ENCODE data around the gene RNF128. TPM values are rescaled to one million over a fixed set of nuclear protein-coding genes. Genes with fewer than 3 reads are reported as not detected.
A peak's percentile ranks its signal among the peaks of the same experiment; 100 is the strongest.
"Not testable (repeated sequence)": the region's sequence is repeated elsewhere in the genome, so short reads cannot be mapped to it uniquely, and the experiment has no call there.

The RNF128 gene
- total RNA-seq, 1 donor from 2014 or later: 1.2 TPM

- no peak for DNase-seq
These were observed 24.9 kb downstream of the RNF128 start for GRCh38 chrX:106751407-106751806.

DNA sequence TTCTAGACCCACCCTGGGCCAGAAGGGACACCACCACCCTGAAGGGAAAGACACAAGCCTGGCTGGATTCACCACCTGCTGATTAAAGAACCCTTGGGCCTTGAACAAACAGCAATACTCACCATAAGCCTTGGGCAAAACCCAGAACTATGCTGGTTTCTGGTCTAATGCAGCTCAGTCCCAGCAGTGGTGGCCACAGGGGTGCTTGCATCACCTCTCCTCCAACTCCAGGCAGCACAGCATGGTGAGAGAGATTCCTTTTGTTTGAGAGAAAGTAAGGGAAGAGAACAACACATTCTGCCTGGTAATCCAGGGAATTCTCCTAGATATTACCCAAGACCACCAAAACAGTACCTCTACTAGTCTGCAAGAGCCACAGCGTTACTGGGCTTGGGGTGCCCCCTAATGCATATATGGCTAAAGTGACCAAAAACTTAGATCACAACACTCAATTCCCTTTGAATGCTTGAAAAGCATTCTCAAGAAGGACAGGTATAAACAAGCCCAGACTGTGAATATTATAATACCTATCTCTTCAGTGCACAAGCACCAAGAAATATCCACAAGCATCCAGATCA is 25.7 kb downstream of the RNF128 start:
- DNase-seq: no peak

- DNase-seq: not testable (repeated sequence)
These were observed 42.8 kb downstream of the RNF128 start for GRCh38 chrX:106769288-106769687.

- DNase-seq: no peak
These were observed 48.5 kb downstream of the RNF128 start for GRCh38 chrX:106774981-106775380.

DNA sequence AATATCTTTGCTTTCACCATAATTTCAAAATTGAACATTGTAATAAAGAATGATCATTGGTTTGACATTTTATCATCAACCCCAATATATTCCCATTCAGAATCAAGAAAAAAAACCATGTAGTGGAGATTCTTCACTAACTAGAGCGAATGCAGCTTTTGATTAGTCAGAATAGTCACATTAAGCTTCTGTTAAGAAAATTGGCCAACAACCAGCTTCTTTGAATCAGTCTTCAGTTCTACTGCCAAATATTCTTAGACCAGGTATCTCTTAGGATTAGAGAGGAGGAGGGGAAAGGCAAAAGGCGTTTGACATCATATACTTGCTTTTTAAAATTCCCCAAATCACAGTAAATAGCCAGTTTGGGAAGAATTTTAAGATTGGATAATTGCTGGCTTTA is 53.8 kb downstream of the RNF128 start:
- DNase-seq: no peak

GRCh38 chrX:106780664-106781377 is 54.3 kb downstream of the RNF128 start:
- DNase-seq: no peak

DNA sequence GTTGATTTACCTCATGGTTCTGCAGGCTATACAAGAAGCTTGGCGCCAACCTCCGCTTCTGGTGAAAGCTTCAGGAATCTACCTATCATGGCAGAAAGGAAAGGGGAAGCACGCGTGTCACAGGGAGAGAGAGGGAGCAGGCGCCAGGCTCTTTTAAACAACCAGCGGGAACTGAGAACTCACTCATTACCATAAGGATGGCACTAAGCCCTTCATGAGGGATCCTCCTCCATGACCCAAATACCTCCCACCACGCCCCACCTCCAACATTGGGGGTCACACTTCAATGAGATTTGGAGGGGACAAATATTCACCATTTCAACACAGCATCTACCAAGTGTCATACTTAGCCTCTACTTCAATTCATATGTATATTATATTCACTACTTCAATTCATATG is 57.2 kb downstream of the RNF128 start:
- DNase-seq: no peak

- DNase-seq: no peak
These were observed 65.0 kb downstream of the RNF128 start for GRCh38 chrX:106791495-106791894.

DNA sequence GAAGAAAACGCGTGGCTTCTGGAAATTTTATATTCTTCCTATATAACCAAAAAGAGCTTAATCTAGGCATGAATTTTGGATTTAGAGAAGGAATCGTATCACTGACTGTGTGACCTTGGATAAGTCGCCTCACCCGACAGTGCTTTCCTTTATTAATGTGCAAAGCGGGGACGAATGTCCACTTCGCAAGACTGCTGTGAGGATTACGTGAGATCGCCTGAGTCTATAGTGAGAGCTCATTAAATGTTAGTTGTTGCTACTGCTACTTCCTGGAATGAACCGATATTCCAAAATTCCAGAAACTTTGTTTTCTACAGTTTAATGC is 75.5 kb downstream of the RNF128 start:
- no peak for DNase-seq

DNA sequence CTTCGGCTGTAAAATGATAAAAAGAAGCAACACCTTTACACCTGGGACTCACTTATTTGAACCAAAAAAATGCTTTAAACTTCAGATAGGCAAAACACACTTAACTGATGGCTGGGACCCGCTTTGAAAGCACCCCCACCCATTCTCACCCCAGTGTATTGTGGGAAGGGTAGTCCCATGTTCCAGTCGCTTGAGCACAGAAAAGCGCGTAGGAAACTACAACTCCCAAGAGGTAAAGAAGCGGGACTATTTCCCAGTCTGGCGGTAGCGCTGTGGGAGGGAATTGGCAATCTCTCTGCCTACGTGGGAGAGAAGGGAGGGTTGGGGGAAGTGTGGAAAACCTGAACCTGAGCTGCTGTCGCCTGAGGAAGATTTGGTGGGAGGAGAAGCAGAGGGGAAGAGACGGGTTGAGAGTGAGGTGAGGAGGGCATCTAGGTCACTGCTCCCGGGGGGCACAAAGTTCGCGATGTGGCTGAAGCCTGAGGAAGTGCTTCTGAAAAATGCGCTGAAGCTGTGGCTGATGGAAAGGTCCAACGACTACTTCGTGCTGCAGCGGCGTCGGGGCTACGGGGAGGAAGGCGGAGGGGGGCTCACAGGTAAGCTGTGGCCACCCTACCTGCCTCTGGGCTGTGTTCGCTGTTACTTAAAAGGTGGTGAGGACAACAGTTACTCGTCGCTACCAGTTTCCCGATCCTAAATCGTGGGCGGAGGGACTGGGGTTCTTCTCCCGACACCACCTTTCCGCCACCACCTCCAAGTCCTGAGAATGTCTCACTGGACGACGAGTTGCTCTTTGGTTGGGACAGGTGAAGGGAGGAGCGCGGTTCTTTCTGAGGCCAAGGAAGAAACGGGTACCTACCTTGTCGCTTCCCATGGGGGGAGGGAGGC is 76.1 kb downstream of the RNF128 start, which contains the start of gene TBC1D8B:
Gene TBC1D8B, plus strand, starts transcription at position 286 of the 888 bp plus-strand sequence. Its CDS starts 181 bp downstream, at position 467.
- DNase-seq: peak; percentile 60

DNA sequence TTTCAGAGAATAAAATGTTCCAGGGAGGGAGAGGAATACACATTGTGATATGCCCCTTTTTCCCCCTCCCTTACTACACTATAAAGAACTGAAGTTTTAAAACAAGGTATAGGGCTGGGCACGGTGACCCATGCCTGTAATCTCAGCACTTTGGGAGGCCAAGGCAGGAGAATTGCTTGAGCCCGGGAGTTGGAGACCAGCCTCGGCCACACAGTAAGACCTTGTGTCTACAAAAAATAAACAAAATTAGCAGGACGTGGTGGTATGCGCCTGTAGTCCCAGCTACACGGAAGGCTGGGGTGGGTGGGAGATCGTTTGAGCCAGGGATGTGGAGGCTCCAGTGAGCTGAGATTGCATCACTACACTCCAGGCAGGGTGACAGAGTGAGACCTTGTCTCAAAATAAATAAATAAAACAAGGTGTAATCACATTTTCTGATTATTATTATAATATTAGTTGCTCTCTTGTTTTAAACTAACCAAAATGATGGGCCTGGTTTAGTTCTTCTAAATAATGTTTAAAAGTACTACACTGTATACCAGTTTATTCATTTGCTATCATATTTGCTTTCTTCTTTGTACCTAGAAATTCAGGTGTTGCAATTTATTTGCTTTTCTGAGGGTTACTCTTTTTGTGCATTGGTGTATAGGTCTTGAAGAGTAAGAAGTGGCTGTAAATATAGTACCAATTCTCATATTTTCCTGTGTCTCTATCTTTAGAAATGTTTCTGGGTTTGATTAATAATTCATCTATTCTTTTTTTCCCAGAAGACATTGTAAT is 84.8 kb downstream of the RNF128 start:
- DNase-seq: no peak

DNA sequence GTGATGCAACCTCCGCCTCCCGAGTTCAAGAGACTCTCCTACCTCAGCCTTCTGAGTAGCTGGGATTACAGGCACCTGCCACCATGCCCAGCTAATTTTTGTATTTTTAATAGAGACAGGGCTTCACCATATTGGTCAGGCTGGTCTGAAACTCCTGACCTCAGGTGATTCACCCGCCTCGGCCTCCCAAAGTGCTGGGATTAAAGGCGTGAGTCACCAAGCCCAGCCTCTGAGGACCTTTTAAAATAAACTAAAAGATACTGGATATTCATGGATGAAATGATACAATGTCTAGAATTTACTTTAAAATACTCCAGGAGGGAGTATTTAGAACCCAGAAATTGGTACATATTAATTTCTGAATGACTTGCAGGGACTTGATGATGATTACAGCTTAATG is 86.4 kb downstream of the RNF128 start:
- not testable (repeated sequence) for DNase-seq

GRCh38 chrX:106814093-106814492 is 87.6 kb downstream of the RNF128 start:
- DNase-seq: not testable (repeated sequence)

Other genes with a start within 250 kb of the RNF128 start
- gene RADX, start 114.7 kb upstream of the RNF128 start, total RNA-seq: 7.8 TPM
- 0.78 TPM for gene TBC1D8B, start 76.0 kb downstream of the RNF128 start, total RNA-seq
- not detected for gene RIPPLY1, start 176.6 kb downstream of the RNF128 start, total RNA-seq
- not detected for gene CLDN2, start 193.7 kb downstream of the RNF128 start, total RNA-seq